Activated T-helper 1 cell treated with anti-CD3 and anti-CD28 coated beads, Interleukin-2, amount 50 U/mL, for 16 hours (primary cell): Measurements from ENCODE around the gene LY86.

Experiments
- DNase-seq, 2 donors: peaks; one replicate each; pipeline ENCODE4 v3.0.0-alpha.2; 2020; ENCODE audit warnings: low read depth in 1 of 2, low spot score in 1 of 2

The LY86 gene

GRCh38 chr6:6620766-6621425 lies 32.4 kb downstream of the LY86 start:
- no peak for DNase-seq

DNA sequence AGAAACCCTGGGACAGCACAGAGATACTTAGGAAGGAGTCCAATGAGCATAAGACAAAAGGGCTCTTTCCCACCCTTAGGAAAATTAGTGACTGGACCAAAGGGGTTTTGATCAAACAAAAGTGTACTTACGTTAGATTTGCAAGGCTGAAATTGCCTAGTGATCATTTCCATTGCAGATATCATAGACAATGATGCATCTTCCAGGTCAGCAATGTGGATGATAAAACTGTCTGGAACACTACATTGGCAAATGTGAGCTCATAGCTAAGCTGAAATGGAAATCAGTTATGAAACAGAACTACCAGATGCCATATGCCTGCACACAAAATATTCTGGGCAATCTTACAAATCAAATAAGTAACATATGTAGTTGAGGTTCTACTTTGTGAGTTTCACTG lies 34.0 kb downstream of the LY86 start:
- no peak for DNase-seq

GRCh38 chr6:6623553-6623952 lies 35.0 kb downstream of the LY86 start:
- no peak for DNase-seq

DNA sequence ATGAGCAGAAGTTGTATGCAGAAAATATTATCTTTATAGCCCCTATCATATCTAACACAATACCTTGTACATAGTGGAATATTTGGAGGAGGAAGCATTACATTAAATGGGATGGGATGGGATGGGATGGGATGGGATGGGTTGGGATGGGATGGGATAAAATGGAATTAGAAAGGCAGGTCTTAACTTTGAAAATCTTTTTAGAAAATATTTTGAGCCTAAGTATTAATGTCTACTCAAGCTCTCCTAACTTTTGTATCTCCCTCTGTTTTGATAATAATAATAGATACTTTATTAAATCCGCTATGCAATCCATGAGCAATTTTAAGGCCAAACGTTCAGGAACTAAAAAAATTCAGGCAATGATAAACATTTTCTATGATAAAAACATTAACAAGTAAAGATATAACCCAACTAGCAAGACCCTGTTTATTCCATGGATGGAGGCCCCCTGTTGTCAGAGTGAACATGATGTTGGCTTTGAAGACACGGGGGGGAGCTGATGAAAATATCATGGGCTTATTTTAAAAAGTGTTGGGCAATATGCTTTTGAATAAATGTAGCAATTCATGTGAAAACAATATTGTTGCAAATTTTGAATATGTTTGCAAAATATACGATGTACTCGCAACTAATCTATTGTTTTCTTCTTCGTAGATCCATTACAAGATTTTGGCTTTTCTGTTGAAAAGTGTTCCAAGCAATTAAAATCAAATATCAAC lies 35.9 kb downstream of the LY86 start:
- DNase-seq = no peak

DNA sequence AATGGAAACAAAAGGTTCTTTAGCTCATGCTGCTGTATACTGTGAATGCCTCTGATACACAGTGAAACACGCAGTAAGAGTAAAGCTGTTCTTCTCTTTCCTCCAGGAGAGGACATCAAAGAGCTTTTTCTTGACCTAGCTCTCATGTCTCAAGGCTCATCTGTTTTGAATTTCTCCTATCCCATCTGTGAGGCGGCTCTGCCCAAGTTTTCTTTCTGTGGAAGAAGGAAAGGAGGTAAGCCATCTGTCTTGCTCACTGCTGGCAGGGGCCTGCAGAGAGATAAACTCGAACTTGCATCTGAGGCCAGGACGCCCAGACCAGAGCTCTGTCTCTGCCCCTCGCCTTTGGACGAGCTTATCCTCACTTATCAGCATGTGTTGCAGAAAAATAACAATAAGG lies 37.7 kb downstream of the LY86 start:
- no peak for DNase-seq

GRCh38 chr6:6629402-6629801 lies 40.9 kb downstream of the LY86 start:
- DNase-seq = no peak

DNA sequence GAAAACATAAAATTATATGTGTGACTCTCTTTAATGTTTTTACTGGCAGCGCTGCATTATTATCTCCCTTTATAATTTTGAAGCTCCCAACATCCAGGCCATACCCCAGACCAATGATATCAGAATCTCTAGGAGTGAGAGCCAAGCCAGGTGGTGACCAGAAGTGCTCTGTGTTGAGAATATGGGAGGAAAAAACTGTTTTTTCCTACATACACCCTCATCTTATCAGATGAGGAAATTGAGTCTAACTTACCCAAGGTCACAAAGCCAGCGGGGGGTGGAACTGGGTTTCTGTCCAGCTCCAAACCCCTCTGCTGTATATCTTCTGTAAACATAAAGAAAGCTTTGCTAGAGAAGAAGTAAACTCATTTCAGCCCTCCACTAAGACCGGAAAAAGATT lies 42.5 kb downstream of the LY86 start:
- DNase-seq = no peak

DNA sequence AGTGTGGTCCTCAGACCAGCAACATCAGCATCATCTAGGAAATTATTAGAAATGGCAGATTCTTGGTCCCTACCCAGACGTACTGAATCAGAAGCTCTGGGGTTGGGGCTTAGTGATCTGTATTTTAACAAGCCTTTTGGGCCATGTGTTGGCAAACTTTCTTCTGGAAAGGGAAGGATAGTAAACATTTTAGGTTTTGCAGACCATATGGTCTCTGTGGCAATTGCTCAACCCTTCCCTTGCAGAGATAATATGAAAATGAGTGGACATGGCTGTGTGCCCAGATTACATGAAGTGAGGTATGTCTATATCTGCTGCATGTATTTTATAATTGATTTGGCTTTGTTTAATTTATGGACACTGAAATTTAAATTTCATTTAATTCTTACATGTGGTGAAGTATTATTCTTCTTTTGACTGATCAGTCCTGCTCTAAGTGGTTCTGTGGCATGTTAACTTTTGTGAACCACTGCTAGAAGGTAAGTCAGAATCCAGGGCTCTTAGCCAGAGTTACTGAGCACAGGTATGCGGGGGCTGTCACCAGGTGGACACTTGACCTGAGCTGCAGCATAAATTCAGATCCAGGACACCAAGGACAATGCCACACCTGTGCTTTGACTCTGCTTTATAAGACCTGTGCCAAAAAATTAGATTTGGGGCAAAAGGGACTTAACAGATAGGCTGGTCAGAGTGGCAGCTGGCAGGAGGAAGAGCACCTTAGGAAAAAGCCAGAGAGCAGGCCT lies 43.2 kb downstream of the LY86 start:
- no peak for DNase-seq

DNA sequence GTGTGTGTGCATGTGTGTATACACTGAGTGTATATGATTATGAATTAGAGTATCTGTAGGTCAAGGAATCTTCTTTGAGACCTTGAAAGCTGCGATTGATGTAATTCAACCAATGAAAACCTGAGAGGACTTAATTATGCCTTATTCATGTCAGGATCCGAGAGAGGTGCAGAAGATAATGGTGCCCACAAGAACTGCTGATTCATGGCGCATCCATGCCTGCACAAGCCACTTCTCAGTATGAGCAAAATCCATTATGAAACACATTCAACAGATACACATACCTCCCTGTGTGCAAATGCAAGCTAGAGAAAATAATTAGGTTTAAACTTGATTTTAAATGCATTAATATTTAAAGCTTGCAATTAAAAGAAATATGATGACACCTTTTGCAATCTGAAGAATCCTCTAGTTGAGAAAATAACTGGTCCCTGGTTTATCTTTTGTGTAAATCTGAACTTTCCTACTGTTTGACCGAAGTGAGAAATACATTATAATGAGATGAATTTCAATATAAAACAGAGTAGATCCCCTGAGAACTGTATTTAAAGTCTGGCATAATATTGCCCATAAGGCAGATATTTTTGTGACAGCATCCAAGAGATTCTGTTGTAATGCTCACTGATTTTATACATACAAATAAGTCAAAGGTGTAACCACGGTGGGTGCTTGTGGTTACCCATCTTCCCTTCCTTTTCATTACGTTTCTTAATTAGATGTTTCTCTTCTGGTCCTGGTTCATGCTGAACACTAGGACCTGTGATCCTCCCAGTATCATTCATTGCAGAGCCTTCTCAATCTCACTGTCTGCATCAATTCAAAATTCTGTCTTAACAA lies 45.6 kb downstream of the LY86 start:
- no peak for DNase-seq

GRCh38 chr6:6634735-6635075 lies 46.2 kb downstream of the LY86 start:
- no peak for DNase-seq

- no peak for DNase-seq
Observed at GRCh38 chr6:6635291-6635690, 46.8 kb downstream of the LY86 start.

GRCh38 chr6:6635869-6636268 lies 47.3 kb downstream of the LY86 start:
- DNase-seq = no peak

GRCh38 chr6:6639572-6639971 lies 51.1 kb downstream of the LY86 start:
- no peak for DNase-seq

GRCh38 chr6:6640926-6641325 lies 52.4 kb downstream of the LY86 start:
- no peak for DNase-seq

GRCh38 chr6:6643398-6643797 lies 54.9 kb downstream of the LY86 start:
- DNase-seq = no peak

DNA sequence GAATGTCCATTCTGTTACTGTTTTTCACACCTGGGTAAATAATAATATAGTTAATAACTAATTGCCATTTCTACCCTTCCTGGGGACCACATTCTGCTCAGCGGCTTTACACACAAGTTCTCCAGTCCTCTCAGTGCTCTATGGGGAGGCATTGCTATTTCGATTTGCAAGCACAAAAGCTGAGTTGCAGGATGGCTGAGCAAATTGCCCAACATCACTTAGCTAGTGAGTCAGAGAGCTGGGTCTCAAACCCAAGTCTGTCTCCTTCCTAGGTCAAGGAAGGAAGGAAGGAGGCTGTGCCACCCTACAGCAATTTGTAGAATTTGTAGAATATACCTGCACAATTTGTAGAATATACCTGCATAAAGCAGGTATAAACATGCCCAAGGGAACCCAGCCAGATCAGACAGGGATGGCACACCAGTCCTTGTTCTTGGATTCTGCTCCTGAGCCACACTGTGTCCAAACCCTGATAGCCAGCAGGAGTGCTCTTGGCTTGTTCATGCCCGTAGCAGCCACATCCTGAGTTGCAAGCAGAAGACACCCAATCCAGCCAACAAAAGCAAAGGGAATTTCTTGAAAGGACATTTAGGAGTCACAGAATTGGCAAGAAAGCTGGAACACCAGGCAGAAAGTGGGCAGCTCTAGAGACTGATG lies 56.9 kb downstream of the LY86 start:
- DNase-seq = no peak

GRCh38 chr6:6646384-6646783 lies 57.9 kb downstream of the LY86 start:
- DNase-seq = no peak

GRCh38 chr6:6646859-6647258 lies 58.3 kb downstream of the LY86 start:
- no peak for DNase-seq

- no peak for DNase-seq
Observed at GRCh38 chr6:6648692-6649343, 60.3 kb downstream of the LY86 start.

GRCh38 chr6:6649824-6650349 lies 61.4 kb downstream of the LY86 start:
- no peak for DNase-seq
